ENCODE measurements around the gene PCGF3.
"Not testable (repeated sequence)": the region's sequence is repeated elsewhere in the genome, so short reads cannot be mapped to it uniquely, and the experiment has no call there.

The PCGF3 gene

GRCh38 chr4:704198-704891 lies 1.3 kb upstream of the PCGF3 start:
- no peak for DNase-seq (ENCODE audit: low read depth)

- DNase-seq (ENCODE audit: low read depth) = no peak
Measured at GRCh38 chr4:704971-705277, 708 bp upstream of the PCGF3 start.

GRCh38 chr4:706083-706633 lies 526 bp downstream of the PCGF3 start:
- not testable (repeated sequence) for DNase-seq (ENCODE audit: low read depth)

DNA sequence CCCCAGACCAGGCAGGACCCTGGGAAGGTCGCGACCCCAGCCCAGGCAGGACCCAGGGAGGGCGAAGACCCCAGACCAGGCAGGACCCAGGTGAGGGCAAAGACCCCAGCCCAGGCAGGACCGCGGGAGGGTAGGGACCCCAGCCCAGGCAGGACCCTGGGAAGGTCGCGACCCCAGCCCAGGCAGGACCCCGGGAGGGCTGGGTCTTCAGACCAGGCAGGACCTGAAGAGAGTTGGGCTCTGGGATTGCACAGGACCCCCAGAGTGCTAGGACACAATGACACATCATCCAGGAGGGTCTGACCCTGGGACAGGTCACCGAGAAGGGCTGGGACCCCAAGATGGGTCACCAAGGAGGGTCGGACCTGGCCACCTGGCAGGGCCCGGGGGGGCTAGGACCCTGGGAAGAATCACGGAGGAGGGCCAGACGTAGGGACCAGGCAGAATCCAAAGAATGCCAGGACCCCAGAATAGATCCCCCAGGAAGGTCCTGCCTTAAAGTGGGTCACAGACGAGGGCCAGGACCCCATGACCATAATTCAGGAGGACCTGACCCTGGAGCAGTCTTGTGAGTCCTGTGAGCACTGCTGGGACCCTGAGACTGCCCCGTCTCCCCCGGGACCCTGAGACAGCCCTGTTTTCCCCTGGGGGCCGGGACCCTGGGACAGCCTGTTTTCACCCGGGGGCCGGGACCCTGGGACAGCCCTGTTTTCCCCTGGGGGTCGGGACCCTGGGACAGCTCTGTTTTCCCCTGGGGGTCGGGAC lies 1.4 kb downstream of the PCGF3 start:
- no peak for DNase-seq (ENCODE audit: low read depth)

DNA sequence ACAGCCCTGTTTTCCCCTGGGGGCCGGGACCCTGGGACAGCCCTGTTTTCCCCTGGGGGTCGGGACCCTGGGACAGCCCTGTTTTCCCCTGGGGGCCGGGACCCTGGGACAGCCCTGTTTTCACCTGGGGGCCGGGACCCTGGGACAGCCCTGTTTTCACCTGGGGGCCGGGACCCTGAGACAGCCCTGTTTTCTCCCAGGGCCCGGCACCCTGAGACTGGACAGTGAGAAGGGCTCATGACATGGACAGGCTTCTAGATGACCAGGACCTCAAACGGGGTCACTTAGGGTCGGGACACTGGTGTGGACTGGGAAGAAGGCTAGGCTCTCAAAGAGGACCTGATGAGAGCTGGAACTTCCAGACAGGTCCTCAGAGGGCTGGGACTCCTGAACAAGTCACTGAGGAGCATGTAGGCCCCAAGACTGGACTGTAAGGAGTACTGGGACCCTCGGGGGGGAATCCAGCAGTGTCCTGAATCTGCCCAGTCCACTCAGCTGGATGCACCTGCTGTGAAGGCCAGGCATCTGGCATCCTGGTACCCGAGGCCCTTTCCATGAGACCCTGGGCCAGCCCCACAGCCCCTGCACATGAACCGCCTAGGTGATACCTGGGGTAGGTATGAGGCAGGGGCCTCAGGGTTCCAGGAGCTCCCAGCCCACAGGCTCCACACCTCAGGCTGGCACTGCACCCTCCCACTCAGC lies 2.4 kb downstream of the PCGF3 start:
- DNase-seq (ENCODE audit: low read depth) = no peak

- DNase-seq (ENCODE audit: low read depth) = no peak
Measured at GRCh38 chr4:708631-708933, 3.0 kb downstream of the PCGF3 start.

DNA sequence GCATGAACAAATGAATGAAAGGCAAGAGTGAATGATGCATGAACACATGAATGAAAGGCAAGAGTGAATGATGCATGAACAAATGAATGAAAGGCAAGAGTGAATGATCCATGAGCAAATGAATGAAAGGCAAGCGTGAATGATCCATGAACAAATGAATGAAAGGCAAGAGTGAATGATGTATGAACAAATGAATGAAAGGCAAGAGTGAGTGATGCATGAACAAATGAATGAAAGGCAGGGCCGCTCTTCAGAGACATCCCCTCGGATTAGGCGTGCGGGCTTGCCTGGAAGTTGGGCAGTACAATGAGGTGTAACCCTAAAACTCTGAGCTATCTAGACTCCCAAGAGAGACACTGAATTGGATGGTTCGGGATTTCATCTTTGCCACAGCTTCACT lies 3.7 kb downstream of the PCGF3 start:
- DNase-seq (ENCODE audit: low read depth) = no peak

DNA sequence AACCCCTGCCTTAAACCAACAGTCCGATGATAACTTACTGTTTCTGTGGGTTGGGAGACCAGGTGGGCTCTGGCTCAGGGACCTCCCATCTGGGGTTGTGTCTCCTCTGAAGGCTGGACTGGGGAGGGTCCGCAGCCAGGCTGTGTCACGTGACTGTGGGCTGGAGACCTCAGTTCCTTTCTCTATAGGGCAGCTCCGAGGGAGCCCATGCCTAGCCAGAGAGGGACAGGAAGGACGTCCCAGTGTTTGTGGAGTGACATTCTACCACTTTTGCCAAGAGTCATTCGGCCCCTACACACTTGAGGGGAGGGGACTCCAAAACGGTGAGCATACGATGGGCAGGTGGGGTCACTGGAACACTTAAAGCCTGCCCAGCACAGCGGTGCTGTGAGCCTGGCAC lies 4.5 kb downstream of the PCGF3 start:
- no peak for DNase-seq (ENCODE audit: low read depth)

GRCh38 chr4:710916-711315 lies 5.3 kb downstream of the PCGF3 start:
- no peak for DNase-seq (ENCODE audit: low read depth)

DNA sequence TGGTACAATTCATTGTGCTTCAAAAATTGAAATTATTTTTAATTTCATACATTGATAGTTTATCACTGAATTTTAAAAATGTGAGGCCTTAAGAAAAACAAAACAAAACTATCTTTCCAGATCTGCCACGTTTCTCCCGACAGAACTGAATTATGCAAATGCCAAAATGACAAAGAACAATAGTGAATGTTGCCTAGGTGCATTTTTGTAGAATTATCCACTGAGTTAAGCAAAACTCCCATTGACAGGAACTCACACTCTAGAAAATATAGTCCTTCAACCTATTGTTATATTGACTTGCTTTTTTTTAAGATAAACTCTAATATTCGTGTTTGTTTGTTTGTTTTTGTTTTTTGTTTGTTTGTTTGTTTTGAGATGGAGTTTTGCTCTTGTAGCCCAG lies 6.5 kb downstream of the PCGF3 start:
- no peak for DNase-seq (ENCODE audit: low read depth)

DNA sequence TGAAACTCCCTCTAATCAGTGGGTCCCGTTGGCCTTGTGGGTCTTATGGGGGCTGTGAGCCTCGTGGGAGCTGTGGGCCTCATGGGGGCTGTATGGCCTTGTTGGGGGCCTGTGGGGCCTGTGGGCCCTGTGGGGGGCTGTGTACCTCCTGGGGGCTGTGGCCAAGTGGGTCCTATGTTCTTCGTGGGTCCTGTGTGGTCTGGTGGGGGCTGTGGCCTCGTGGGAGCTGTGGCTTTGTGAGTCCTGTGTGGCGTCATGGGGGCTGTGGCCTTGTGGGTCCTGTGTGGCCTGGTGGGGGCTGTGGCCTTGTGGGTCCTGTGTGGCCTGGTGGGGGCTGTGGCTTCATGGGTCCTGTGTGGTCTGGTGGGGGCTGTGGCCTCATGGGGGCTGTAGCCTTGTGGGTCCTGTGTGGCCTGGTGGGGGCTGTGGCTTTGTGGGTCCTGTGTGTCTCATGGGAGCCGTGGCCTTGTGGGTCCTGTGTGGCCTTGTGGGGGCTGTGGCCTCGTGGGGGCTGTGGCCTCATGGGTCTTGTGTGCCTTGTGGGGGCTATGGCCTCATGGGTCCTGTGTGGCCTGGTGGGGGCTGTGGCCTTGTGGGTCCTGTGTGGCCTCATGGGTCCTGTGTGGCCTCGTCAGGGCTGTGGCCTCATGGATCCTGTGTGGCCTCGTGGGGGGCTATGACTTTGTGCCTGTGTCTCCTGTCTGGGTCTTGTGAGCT lies 7.4 kb downstream of the PCGF3 start:
- DNase-seq (ENCODE audit: low read depth) = no peak

DNA sequence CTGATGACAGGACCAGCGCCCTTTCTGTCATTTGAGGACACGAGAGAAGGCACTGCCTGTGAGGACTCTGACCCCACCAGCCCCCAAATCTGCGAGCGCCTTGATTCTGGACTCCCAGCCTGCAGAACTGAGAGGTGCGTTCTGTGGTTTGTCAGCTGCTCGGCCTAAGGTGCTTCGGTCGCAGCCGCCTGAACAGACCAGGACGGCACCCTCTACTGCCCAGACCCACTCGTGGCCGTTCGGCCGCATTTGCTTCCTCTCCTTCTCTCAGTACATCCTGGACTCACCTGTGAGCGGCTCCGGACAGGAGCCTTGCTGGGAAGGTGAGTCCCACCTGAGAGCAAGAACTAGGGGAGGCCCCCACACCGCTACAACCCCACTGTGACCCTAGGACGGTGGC lies 8.5 kb downstream of the PCGF3 start:
- DNase-seq (ENCODE audit: low read depth) = no peak

DNA sequence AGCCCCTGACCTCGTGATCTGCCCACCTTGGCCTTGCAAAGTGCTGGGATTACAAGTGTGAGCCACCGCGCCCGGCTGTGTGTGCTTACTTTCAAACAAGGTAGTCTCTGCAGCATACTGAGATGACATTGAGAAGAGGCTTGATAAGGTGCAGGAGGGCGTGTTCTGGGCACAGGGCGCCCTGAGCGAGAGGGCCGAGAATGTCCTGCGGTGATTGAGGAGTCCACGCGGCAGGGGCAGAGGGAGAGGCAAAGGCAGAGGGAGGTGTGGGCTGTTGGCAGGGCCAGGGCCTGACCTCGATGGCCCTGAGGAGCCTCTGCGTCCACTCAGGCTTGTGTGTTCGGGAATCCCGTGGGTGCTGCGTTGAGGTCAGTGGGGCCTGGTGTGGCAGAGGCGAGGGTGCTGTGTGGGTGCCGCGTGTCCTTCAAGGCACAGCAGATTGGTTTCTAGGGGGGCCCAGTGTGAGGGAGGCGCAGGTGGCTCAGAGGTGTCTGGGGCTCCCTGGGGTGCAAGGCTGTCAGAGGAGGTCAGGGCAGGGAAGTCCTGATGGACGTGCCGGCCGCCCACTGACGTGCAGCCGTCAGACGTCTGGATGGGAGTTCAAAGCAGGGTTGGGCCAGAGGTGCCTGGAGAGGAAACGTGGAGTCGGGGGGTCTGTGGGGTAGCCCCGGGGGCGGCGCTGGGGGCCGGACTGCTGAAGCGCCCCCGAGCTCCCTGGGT lies 12.1 kb downstream of the PCGF3 start:
- DNase-seq (ENCODE audit: low read depth) = no peak

- no peak for DNase-seq (ENCODE audit: low read depth)
Measured at GRCh38 chr4:718460-718859, 12.8 kb downstream of the PCGF3 start.

DNA sequence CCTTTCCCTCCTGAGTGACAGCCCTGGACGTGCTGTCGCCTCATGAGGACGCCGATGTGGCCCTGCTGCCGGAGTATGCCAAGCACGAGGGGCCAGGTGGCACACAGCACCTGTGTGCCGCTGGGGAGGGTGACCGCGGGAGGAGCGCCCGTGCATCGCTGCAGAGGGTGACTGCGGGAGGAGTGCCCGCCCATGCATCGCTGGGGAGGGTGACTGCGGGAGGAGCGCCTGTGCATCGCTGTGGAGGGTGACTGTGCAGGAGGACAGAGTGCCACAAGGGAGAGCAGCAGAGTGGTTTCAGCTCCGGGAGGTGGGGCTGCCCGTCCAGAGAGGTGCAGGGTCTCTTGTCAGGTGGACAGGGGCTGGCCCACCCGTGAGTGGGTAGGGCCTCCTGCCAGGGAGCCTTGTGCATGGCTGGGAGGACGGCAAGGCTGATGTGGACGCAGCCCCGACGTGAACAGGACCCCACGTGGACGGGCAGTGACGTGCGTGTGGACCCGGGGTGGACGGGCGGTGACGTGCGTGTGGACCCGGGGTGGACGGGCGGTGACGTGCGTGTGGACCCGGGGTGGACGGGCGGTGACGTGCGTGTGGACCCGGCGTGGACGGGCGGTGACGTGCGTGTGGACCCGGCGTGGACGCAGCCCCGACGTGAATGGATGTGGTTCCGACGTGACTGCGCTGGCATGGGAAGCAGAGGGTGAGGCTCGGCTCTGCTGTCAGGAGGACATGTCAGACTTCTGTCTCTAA lies 14.7 kb downstream of the PCGF3 start:
- no peak for DNase-seq (ENCODE audit: low read depth)

- DNase-seq (ENCODE audit: low read depth) = peak; percentile 46
Measured at GRCh38 chr4:721261-722168, 15.9 kb downstream of the PCGF3 start.

- no peak for DNase-seq (ENCODE audit: low read depth)
Measured at GRCh38 chr4:722169-722725, 16.6 kb downstream of the PCGF3 start.

DNA sequence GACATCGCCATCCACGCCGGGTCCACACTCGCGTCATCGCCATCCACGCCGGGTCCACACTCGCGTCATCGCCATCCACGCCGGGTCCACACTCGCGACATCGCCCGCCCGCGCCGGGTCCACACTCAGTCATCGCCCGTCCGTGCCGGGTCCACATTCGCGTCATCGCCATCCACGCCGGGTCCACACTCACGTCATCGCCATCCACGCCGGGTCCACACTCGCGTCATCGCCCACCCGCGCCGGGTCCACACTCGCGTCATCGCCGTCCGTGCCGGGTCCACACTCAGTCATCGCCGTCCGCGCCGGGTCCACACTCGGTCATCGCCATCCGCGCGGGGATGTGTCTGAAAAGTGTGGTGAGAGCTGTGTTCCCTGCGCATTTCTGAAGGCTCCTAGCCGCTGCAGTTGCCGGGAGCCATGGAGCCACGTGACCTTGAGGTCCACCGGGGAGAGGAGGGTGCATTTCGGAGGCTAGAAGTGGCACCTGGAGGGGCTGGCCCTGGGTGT lies 17.3 kb downstream of the PCGF3 start:
- DNase-seq (ENCODE audit: low read depth) = no peak

DNA sequence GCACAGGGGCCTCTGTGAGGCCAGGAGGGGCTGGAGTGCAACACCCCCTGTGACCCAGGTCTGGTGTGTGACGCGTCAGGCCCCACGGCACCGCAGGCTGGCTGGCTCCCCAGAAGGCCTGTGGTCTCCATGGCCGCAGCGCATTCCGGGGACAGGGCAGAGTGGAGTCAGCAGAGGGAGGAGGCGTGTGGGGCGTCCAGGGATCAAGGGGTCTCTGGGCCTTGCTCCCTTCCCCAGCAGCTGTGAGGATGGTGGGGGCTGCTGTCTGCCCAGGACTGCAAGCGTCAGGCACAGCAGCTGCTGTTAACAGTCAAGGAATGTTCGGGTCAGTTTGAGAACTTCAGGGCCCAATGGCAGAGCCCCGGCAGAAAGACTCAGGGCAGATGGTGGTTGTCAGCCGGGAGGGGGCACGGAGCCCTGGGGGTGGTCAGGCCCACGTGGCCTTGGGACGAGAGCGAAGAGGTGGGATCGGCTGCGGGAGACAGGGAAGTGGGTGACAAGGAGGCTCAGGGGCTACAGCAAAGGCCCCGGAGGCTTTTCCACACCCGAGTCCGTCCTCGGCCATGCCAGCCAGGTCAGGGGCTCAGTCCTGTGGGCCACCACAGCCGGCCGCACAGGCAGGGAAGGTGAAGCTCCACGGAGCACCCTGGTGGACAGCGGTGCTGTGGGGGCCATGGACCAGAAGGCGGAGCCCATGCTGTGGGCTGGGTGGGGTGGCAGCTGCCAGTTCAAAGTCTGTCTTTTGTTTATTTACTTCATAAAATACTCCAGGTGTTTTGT lies 18.3 kb downstream of the PCGF3 start:
- no peak for DNase-seq (ENCODE audit: low read depth)
